ENCODE results near the gene FGD3. TPM values are rescaled to one million over a fixed set of nuclear protein-coding genes. Genes with fewer than 3 reads are reported as not detected.
"Not testable (repeated sequence)": the region's sequence is repeated elsewhere in the genome, so short reads cannot be mapped to it uniquely, and the experiment has no call there.

The FGD3 gene
- 1 to 10 TPM; 5.3 to 8.0 (median 5.4) TPM for polyA plus RNA-seq (ENCODE audit: insufficient read length in 4 of 4)

GRCh38 chr9:92947268-92948037, at the start of gene FGD3:
FGD3 (plus strand) TSS chr9:92947523; CDS start chr9:92976257, 28,734 bp downstream.
- peak in 3 of 4 donors; percentile 33 to 43 (median 37) for DNase-seq (ENCODE audit: low read depth in 4 of 4, low spot score in 3 of 4)

DNA sequence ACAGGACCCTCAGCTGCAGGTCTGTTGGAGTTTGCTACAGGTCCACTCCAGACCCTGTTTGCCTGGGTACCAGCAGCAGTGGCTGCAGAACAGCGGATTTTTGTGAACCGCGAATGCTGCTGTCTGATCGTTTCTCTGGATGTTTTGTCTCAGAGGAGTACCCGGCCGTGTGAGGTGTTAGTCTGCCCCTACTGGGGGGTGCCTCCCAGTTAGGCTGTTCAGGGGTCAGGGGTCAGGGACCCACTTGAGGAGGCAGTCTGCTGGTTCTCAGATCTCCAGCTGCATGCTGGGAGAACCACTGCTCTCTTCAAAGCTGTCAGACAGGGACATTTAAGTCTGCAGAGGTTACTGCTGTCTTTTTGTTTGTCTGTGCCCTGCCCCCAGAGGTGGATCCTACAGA, 42.2 kb upstream of the FGD3 start:
- not testable (repeated sequence) for DNase-seq (ENCODE audit: low read depth in 4 of 4, low spot score in 3 of 4)

GRCh38 chr9:92911511-92912475, 35.5 kb upstream of the FGD3 start:
- DNase-seq (ENCODE audit: low read depth in 4 of 4, low spot score in 3 of 4) = no peak

- DNase-seq (ENCODE audit: low read depth in 4 of 4, low spot score in 3 of 4) = no peak
Measured at GRCh38 chr9:92917176-92917800, 30.0 kb upstream of the FGD3 start.

- DNase-seq (ENCODE audit: low read depth in 4 of 4, low spot score in 3 of 4) = no peak
Measured at GRCh38 chr9:92920437-92920836, 26.9 kb upstream of the FGD3 start.

DNA sequence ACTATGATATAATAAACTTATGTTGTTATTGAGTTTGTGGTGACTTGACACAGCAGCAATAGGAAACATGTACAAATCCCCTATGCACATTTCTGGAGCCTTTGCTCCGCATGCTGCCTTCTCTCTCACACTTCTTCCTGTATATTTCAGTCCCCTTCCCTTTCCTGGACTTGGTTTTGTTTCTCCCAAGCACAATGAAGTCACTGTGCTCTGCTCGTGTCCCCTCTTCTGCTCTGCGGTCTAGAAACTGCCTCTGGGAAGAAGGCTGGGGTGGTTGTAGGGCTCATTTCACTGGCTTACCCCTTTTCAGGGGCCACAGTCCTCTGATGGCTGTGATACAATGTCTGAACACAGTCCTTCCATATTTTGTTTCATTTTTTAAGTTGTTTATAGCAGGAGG, 15.7 kb upstream of the FGD3 start:
- DNase-seq (ENCODE audit: low read depth in 4 of 4, low spot score in 3 of 4) = no peak

DNA sequence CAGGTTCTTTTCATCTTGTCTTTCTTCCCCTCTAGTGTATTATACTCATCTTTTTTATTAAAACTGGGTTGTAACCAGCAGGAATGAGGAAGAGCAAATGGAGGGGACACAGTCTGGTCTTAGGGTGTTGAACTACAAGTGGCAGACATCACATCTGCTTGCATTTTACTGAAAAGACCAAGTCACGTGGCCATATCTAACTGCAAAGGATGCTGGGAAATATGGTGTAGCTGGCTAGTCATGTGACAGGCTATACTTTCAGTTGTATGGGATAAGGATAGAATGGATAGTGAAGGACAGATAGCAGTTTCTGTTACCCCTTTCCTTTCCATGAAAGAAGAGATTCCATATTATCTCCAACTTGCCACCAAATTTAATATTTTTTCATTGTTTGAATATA, 13.0 kb upstream of the FGD3 start:
- DNase-seq (ENCODE audit: low read depth in 4 of 4, low spot score in 3 of 4) = no peak

DNA sequence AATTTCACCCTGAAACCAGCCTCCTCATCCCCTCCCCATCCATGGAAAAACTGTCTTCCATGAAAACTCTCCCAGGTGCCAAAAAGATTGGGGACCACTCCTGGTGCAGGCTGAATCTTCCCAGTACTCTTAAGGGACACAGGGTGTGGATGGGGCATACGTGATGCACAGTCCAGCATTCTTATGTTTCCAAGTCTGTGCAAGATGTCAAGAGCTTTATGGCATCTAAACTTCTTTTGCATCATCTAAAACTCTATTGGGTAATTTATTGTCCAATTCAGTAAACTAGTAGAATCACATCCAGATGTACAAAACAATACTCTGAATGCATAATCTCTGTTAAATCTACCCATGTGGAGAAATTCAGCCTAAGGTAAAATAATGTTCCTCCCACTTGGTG, 9.3 kb upstream of the FGD3 start:
- no peak for DNase-seq (ENCODE audit: low read depth in 4 of 4, low spot score in 3 of 4)

DNA sequence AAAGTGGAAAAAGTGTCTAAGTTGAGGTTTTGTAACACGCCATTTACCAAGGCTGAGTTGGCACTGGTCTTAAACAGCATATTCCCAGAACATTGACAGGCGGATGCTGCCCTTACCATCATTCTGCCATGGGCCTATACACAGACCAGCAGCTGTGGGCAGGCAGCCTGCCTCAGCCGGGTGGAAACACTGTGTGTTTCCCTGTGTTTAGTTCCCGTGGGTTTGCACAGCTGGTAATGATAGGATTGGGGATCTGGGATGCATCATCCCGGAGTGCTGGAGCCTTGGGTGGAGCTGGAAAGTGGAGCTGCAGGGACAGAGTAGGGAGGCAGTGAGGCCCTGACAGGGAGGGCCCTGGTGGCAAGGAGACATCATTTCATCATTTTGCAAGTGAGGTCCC, 5.5 kb upstream of the FGD3 start:
- DNase-seq (ENCODE audit: low read depth in 4 of 4, low spot score in 3 of 4) = no peak

DNA sequence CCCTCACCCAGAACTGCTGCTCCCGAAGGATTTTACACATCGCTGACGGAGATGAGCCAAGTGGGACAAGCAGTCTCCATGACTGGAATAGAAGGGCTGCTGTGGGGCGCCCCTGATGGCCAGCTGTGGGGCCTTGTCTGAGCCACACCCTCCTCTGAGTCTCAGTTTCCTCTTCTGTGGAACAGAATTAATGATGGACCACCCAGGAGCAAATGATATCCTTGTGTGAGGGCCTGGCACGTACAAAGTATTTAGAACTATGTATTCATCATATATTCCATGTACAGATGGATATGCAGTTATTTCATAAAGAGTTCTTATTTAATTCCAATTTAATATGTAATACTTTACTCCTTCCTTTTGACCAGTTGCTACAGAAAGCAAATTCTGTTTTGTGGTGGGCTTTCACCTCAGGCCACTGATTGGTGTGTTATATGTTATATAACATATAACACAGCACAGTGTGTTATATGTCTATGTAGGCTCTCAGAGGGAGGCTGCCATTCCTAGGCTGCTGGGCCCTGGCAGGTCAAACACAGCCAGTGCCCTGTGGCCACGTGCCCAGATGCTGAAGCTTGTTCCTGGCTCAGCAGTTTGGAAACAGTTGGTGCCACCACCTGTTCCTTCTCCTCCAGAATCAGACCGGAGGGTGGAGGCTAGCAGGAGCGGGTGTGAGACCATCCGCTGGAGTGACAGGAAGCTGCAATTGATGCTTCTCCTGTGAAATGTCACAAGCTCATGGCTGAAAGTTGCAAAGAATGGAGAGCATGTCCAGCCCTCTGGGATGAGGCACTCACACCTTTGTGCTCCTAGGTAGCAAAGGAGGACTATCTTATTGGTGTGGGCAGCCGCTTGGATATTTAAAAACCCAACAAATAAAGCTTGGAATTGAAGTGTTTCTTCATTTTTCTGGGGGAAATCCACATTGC, 4.4 kb upstream of the FGD3 start:
- DNase-seq (ENCODE audit: low read depth in 4 of 4, low spot score in 3 of 4) = no peak

DNA sequence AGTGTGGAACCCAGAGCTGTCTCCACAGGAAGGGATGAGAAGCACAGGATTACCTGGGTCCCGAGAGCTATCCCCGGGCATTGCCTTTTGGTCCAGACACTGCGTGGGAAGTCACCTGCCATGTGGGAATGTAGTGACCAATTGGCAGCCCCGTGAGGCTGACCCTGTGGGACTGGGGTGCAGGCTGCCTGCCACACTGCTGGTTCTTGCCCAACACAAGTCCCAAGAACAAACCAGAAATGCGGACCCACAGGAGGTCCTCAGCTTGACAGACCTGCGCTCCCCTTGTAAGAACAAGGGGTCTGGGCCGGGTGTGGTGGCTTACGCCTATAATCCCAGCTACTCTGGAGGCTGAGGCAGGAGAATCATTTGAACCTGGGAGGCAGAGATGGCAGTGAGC, 2.4 kb upstream of the FGD3 start:
- DNase-seq (ENCODE audit: low read depth in 4 of 4, low spot score in 3 of 4) = no peak

- DNase-seq (ENCODE audit: low read depth in 4 of 4, low spot score in 3 of 4) = no peak
Measured at GRCh38 chr9:92945796-92946195, 1.5 kb upstream of the FGD3 start.

DNA sequence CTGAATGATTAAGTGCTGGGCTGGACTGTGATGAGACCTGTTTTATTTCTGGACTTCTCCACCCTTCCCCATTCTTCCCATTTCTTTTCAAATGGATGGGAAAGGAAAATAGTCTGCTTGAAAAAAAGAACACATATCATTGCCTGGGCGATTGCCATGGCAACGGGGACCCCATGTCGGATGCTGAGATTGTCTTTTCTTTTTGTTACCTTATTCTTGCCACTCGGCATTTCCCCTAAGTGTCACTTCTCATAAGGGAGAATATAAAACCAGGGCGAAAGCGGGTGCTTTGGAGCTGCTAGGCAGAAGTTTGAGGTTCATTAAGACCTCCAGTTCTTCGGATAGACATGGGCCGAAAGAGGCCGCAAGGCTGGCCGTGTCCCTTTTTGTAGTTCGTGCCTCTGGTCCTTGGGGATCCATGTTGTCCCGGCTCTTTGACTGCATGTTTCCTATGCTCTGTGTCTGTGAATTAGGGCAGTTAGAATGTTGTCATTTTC, 763 bp downstream of the FGD3 start:
- DNase-seq (ENCODE audit: low read depth in 4 of 4, low spot score in 3 of 4) = no peak

DNA sequence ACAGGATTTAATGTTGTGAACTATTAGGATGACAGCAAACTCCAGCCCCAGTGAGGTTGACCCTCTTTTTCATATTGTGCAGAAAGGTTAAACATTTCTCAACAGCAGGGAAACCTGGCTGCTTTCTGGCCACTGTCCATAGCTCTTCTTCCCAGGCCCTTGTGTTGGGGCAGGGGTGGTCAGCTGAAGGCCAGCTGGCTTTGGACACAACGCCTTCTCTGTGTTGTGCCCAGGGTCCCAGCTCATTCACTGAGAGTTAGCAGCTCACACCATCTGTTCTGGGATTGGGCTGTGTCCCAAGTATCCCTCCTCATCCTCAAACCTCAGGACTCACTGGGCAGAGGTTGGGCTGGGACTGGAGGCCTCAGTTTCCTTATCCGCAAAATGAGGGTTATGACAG, 1.3 kb downstream of the FGD3 start:
- no peak for DNase-seq (ENCODE audit: low read depth in 4 of 4, low spot score in 3 of 4)

DNA sequence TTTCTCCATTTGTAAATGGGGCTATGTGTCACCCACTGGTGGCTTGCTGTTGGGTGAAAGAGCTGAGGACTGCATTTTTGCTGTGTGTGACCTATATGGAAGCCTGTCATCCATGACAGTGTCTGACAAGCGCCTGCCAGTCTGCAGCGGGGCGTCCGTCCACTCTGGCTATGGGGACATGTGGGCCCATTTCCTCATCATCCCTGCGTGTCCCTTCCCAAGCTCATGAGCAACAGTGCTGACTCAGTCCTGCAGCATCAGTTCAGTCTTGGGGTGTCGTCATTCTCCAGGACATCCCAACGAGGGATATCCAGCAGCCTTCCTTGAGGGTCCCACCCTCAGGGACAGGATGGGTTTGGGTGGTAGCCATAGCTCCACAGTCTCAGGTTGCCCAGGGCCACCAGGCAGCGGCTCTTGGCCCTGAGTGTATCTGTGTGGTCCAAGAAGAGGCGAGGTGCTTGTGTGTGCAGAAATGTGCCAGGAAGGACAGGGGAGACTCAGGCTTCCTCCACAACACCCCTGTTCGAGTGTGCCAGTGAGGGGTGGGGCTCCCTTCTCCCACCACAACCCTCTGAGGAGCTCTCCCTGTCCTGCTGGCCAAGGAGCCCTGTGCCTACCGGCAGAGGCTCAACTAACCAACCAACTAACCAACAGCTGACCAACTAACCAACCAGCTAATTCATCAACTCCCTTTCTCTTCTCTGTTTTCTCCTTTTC, 2.1 kb downstream of the FGD3 start:
- no peak for DNase-seq (ENCODE audit: low read depth in 4 of 4, low spot score in 3 of 4)

DNA sequence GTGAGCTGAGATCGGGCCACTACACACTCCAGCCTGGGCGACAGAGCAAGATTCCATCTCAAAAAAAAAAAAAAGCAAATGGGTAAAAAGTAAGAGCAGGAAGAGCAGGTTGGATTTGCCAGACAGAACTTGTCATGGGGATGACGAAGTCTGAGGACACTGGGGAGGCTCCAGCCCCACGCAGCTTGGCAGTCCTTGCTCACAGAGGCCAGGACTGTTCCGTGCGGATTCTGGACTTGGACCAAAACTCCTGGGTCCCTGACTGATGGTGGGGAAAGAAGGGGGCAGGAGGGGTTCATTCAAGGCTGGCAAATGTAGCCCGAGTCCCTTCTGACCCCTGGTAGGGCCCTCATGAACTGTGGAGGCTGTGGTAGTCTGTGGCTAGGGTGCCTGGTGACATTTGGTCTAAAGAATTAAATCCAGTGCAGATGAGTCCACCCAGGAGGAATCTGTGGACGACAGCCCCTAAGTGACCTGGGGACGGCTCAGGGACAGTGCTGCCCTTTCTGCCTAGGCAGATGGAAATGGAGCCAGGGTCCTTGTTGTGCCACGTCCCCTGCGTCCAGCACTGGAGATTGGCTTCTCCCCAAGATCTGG, 3.1 kb downstream of the FGD3 start:
- DNase-seq (ENCODE audit: low read depth in 4 of 4, low spot score in 3 of 4) = no peak

GRCh38 chr9:92952906-92953610, 5.7 kb downstream of the FGD3 start:
- DNase-seq (ENCODE audit: low read depth in 4 of 4, low spot score in 3 of 4) = no peak
